Measurements from ENCODE around the gene PTPN7.

DNA sequence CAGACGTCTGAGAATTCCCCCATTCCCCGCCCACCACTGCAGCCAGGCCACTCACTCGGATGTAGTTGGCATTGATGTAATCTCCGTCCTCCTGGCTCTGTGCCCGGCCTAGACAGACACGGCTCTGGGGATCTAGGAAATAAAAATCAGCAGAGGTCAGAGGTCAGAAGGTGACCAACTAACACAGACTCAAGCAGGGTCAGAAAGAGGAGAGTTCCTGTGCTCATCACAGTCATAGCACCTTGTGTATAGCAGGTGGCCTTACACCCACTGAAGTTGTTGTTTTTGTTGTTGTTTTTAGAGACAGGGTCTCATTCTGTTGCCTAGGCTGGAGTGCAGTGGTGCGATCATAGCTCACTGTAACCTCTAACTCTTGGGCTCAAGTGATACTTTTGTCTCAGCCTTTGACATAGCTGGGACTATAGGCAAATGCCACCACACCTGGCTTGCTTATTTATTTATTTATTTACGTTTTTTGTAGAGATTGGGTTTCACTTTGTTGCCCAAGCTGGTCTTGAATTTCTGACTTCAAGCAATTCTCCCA, 4.9 kb downstream of the PTPN7 start:
- TF ChIP-seq POLR2A (IDR thresholded peaks at IDR 0.05): no peak
- TF ChIP-seq, protein P1, sequence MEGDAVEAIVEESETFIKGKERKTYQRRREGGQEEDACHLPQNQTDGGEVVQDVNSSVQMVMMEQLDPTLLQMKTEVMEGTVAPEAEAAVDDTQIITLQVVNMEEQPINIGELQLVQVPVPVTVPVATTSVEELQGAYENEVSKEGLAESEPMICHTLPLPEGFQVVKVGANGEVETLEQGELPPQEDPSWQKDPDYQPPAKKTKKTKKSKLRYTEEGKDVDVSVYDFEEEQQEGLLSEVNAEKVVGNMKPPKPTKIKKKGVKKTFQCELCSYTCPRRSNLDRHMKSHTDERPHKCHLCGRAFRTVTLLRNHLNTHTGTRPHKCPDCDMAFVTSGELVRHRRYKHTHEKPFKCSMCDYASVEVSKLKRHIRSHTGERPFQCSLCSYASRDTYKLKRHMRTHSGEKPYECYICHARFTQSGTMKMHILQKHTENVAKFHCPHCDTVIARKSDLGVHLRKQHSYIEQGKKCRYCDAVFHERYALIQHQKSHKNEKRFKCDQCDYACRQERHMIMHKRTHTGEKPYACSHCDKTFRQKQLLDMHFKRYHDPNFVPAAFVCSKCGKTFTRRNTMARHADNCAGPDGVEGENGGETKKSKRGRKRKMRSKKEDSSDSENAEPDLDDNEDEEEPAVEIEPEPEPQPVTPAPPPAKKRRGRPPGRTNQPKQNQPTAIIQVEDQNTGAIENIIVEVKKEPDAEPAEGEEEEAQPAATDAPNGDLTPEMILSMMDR (IDR thresholded peaks at IDR 0.05): no peak
- no peak for TF ChIP-seq POLR2AphosphoS5 (IDR thresholded peaks at IDR 0.05; ENCODE audit: insufficient read depth in 1 of 2, low read depth in 1 of 2)
